Measurements from ENCODE around the gene PPP1R14D. TPM values are rescaled to one million over a fixed set of nuclear protein-coding genes. Genes with fewer than 3 reads are reported as not detected.

PPP1R14D gene
- total RNA-seq, 1 experiment from 2014 or later, result not detected

- Histone ChIP-seq H2BK5ac (ENCODE audit: insufficient read length, low read length) (no peak overlapping the region), H3K23me2 (ENCODE audit: insufficient read length, low read depth, low read length, poor library complexity, severe bottlenecking) (peaks cover 4% of the 10 kb centered on the region), H2AK5ac (ENCODE audit: insufficient read length, low read length) (no peak overlapping the region), H3K9me3 (ENCODE audit: control insufficient read depth, low read depth, low read length) (no peaks in the 10 kb centered on the region), H3K56ac (ENCODE audit: insufficient read length, low read depth, low read length) (no peak overlapping the region), H3K14ac (ENCODE audit: insufficient read depth, low read length) (no peak overlapping the region), H3K27me3 (ENCODE audit: insufficient read depth, low read length) (no peaks in the 10 kb centered on the region), H2BK15ac (ENCODE audit: low read depth, low read length) (no peak overlapping the region), H3K9ac (ENCODE audit: extremely low read depth, insufficient read length, low read length) (no peak overlapping the region), H2AFZ (ENCODE audit: low read length) (no peak overlapping the region), H3K27ac (ENCODE audit: insufficient read length, low read depth, low read length) (no peak overlapping the region), H2BK12ac (ENCODE audit: insufficient read length, low read depth, low read length) (no peak overlapping the region), H3K23ac (ENCODE audit: insufficient read length, low read depth, low read length) (no peak overlapping the region), H4K20me1 (ENCODE audit: control insufficient read depth, insufficient read depth, insufficient read length) (no peaks in the 10 kb centered on the region), H3K79me2 (ENCODE audit: insufficient read depth, low read length) (no peaks in the 10 kb centered on the region), H3K79me1 (ENCODE audit: insufficient read depth, low read depth, low read length, poor library complexity, severe bottlenecking) (no peaks in the 10 kb centered on the region), H3K18ac (ENCODE audit: insufficient read length, low read depth, low read length) (no peak overlapping the region), H2BK20ac (ENCODE audit: low read depth, low read length, poor library complexity, severe bottlenecking) (no peak overlapping the region), H4K8ac (replicated peaks; ENCODE audit: insufficient read length, low read depth, low read length) (no peak overlapping the region), H3K4me1 (ENCODE audit: insufficient read depth, low read length) (peaks cover 9% of the 10 kb centered on the region), H4K91ac (ENCODE audit: insufficient read length, low read depth, low read length) (no peak overlapping the region), H3K4ac (ENCODE audit: low read depth, low read length) (no peak overlapping the region), H4K5ac (ENCODE audit: insufficient read length, low read depth, low read length) (no peak overlapping the region), H2BK120ac (ENCODE audit: low read depth, low read length, poor library complexity, severe bottlenecking) (no peak overlapping the region), H3K4me2 (ENCODE audit: insufficient read depth, insufficient read length, low read length) (no peak overlapping the region), H3T11ph (ENCODE audit: low read length) (no peak overlapping the region)
- Mint-ChIP-seq H3K4me3 (no peak overlapping the region), H3K9me3 (no peaks in the 10 kb centered on the region), H3K27me3 (ENCODE audit: low read depth) (no peaks in the 10 kb centered on the region), H3K36me3 (ENCODE audit: insufficient read depth in 1 of 3, low read depth in 3 of 3) (peaks cover 4 to 10% (median 7%) of the 10 kb centered on the region in 3 experiments; a peak in 6 of 7 replicates), H3K27ac (no peak overlapping the region), H3K4me1 (peaks cover 27 to 30% of the 10 kb centered on the region in 2 experiments)
- no peak for DNase-seq
- 0 out of 3 replicates have a peak, but pooled peaks have one; percentile 11 for TF ChIP-seq CTCF (conservative IDR thresholded peaks at IDR 0.05)
- no CpG with 5 or more reads among the region's 1 CpG for WGBS (ENCODE audit: extremely low coverage, insufficient read length, low lambda C conversion rate)
Observed at GRCh38 chr15:40803688-40804087, 24.8 kb downstream of the PPP1R14D start.

Data from H9 (cell line).